Measurements from ENCODE around the gene SFRP5. TPM values are rescaled to one million over a fixed set of nuclear protein-coding genes. Genes with fewer than 3 reads are reported as not detected.
A peak's percentile ranks its signal among the peaks of the same experiment; 100 is the strongest.

Gene SFRP5
- total and polyA plus RNA-seq, 2 donors (not counting 3 experiments of a cell fraction or from before 2014, with no cell fraction given): not detected

GRCh38 chr10:97788552-97789442, 17.0 kb upstream of the SFRP5 start:
- TF ChIP-seq MAX (IDR thresholded peaks at IDR 0.05; ENCODE audit: insufficient read depth, insufficient read length) (no peak), CTCF (IDR thresholded peaks at IDR 0.05; ENCODE audit: extremely low read depth in 1 of 2, insufficient read depth in 1 of 2, low read depth in 1 of 2, low read length in 2 of 2) (no peak), POLR2AphosphoS5 (IDR thresholded peaks at IDR 0.05; ENCODE audit: insufficient read depth, low read depth, low read length) (no peak)
- Histone ChIP-seq H3K9me1 (replicated peaks; ENCODE audit: control insufficient read depth, extremely low read depth, insufficient read depth, low read length) (no peaks in the 10 kb centered on the region), H4K20me1 (replicated peaks; ENCODE audit: control insufficient read depth, extremely low read depth, insufficient read depth, low read length) (no peaks in the 10 kb centered on the region), H3K27ac (ENCODE audit: insufficient read depth, low read depth, low read length) (no peak overlapping the region), H3K9ac (replicated peaks; ENCODE audit: extremely low read depth, insufficient read depth, low read length) (no peak overlapping the region), H3K36me3 (ENCODE audit: control insufficient read depth in 2 of 2, extremely low read depth in 1 of 2, insufficient read depth in 2 of 2, low read length in 2 of 2) (no peaks in the 10 kb centered on the region), H3K4me3 (replicated peaks in 1 of 3; ENCODE audit: insufficient read depth in 1 of 3, low read depth in 1 of 3, low read length in 3 of 3) (no peak overlapping the region), H2AFZ (ENCODE audit: low read depth, low read length) (no peak overlapping the region), H3K79me2 (ENCODE audit: control insufficient read depth, insufficient read depth, low read length) (no peaks in the 10 kb centered on the region), H3K4me2 (ENCODE audit: insufficient read depth, low read length) (no peak overlapping the region), H3K9me3 (replicated peaks; ENCODE audit: control insufficient read depth, insufficient read depth, low read length) (no peaks in the 10 kb centered on the region), H3K4me1 (ENCODE audit: control insufficient read depth, extremely low read depth, insufficient read depth, low read length) (no peaks in the 10 kb centered on the region), H3K27me3 (ENCODE audit: control insufficient read depth in 2 of 2, insufficient read depth in 2 of 2, low read length in 2 of 2) (peaks cover 3 to 6% of the 10 kb centered on the region in 2 experiments)
- intact Hi-C loops (cut with micrococcal nuclease) (no loop called here), dilution Hi-C loops (cut with MboI; ENCODE audit: extremely low pct_ligation_motif_present, low sequenced_read_pairs) (no loop called here)
- no TSS peak for BruUV-seq (replicated peaks)
- DNase-seq (ENCODE audit: low read depth, low spot score): no peak
- CTCF ChIA-PET: interaction anchor here (1.1 to 1.9 kb wide), 3 partner anchors 17 to 253 kb away, joined by 3 to 8 read pairs (median 5); no protein-coding TSS in a partner anchor
- FAIRE-seq: peak; percentile 31
- POLR2A ChIA-PET: no interaction called here

Data from endothelial cell of umbilical vein (primary cell).